ENCODE data around the gene LRRFIP1. TPM values are rescaled to one million over a fixed set of nuclear protein-coding genes. Genes with fewer than 3 reads are reported as not detected.

The LRRFIP1 gene
- total RNA-seq, 4 donors from 2014 or later: 142 to 213 (median 191) TPM

- Histone ChIP-seq H3K4me3 (no peak overlapping the region), H3K36me3 (no peaks in the 10 kb centered on the region), H3K27me3 (no peaks in the 10 kb centered on the region), H3K4me1 (peaks cover 46 to 64% (median 52%) of the 10 kb centered on the region in 4 donors), H3K27ac (replicated peaks in 1 of 4) (peak overlapping the region; percentile 26 to 73 (median 38)), H3K9me3 (no peaks in the 10 kb centered on the region)
- DNase-seq (ENCODE audit: extremely low spot score): no peak
- WGBS: 65% methylated on average over 8 of the region's 8 CpGs
- intact Hi-C loops (cut with DNase I): no loop called here
- TF ChIP-seq, protein P1, sequence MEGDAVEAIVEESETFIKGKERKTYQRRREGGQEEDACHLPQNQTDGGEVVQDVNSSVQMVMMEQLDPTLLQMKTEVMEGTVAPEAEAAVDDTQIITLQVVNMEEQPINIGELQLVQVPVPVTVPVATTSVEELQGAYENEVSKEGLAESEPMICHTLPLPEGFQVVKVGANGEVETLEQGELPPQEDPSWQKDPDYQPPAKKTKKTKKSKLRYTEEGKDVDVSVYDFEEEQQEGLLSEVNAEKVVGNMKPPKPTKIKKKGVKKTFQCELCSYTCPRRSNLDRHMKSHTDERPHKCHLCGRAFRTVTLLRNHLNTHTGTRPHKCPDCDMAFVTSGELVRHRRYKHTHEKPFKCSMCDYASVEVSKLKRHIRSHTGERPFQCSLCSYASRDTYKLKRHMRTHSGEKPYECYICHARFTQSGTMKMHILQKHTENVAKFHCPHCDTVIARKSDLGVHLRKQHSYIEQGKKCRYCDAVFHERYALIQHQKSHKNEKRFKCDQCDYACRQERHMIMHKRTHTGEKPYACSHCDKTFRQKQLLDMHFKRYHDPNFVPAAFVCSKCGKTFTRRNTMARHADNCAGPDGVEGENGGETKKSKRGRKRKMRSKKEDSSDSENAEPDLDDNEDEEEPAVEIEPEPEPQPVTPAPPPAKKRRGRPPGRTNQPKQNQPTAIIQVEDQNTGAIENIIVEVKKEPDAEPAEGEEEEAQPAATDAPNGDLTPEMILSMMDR (IDR thresholded peaks at IDR 0.05): no peak
- no peak for TF ChIP-seq EP300 (IDR thresholded peaks at IDR 0.05)
- no peak for TF ChIP-seq POLR2A (IDR thresholded peaks at IDR 0.05; ENCODE audit: low read depth)
- no peak for TF ChIP-seq POLR2AphosphoS5 (IDR thresholded peaks at IDR 0.05)
Measured at GRCh38 chr2:237680702-237681478, 53.5 kb downstream of the LRRFIP1 start.

DNA sequence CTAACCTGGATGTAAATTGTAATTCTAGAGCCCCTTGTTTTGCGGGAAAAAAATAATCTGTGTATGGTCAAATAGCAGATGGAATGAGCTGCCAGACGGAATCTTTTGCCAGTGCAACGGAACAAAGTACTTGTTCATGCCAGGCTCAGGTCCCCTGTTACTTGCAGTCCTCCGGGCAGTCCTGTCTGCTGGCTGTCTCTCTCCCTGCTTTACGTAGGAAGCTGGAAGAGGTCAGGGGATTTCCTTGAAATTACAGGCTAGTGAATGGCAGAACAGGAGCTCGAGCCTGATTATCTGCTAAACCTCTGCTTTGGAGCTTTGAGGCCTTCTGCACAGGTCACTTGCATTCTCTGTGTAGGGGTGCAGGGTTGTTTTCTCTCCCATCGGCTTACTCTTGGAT lies 54.8 kb downstream of the LRRFIP1 start:
- H3K4me3 ChIP-seq: no peak overlapping the region
- no peak for TF ChIP-seq EP300 (IDR thresholded peaks at IDR 0.05)
- TF ChIP-seq POLR2A (IDR thresholded peaks at IDR 0.05; ENCODE audit: low read depth): no peak
- TF ChIP-seq, protein P1 (IDR thresholded peaks at IDR 0.05): no peak
- WGBS: 66% methylated on average over 7 of the region's 7 CpGs
- H3K27me3 ChIP-seq: no peaks in the 10 kb centered on the region
- H3K4me1 ChIP-seq: peaks cover 41 to 60% (median 48%) of the 10 kb centered on the region in 4 donors
- intact Hi-C loops (cut with DNase I): no loop called here
- no peaks in the 10 kb centered on the region for H3K9me3 ChIP-seq
- DNase-seq (ENCODE audit: extremely low spot score): no peak
- H3K36me3 ChIP-seq: no peaks in the 10 kb centered on the region
- peak overlapping the region; percentile 17 to 73 (median 38) for H3K27ac ChIP-seq (replicated peaks in 1 of 4)

- Histone ChIP-seq H3K4me3 (no peak overlapping the region), H3K27ac (replicated peaks in 1 of 4) (peak overlapping the region in 3 of 4 donors; percentile 35 to 73 (median 41)), H3K4me1 (peaks cover 41 to 60% (median 48%) of the 10 kb centered on the region in 4 donors), H3K36me3 (no peaks in the 10 kb centered on the region), H3K9me3 (no peaks in the 10 kb centered on the region), H3K27me3 (no peaks in the 10 kb centered on the region)
- intact Hi-C loops (cut with DNase I): no loop called here
- WGBS: 87% methylated on average over 18 of the region's 18 CpGs
- TF ChIP-seq EP300 (IDR thresholded peaks at IDR 0.05) (no peak), POLR2AphosphoS5 (IDR thresholded peaks at IDR 0.05) (no peak), POLR2A (IDR thresholded peaks at IDR 0.05; ENCODE audit: low read depth) (no peak)
- TF ChIP-seq, protein P1 (IDR thresholded peaks at IDR 0.05): no peak
- no peak for DNase-seq (ENCODE audit: extremely low spot score)
Measured at GRCh38 chr2:237682856-237683670, 55.7 kb downstream of the LRRFIP1 start.

DNA sequence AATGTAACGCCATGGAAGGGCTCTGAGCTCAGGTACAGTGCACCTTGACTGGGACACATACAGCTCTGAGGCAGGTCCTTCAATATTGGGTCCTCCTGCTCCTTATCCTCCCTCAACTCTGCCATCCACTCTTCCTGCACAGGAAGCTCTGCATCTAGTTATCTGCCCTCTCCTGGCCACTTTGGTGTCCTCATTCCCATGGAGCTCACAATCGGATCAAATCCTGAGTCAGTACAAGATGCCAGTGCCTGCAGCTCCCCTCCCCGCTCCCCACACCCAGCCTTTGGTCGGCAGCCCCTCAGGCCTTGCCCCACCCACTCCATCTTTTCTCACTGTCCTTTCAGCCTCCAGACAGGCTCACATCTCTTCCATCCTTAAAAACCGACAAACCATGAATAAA lies 58.0 kb downstream of the LRRFIP1 start:
- no peaks in the 10 kb centered on the region for H3K9me3 ChIP-seq
- peak overlapping the region in 1 of 4 donors; percentile 9 for H3K27ac ChIP-seq (replicated peaks in 1 of 4)
- H3K4me1 ChIP-seq: peaks cover 56 to 71% (median 60%) of the 10 kb centered on the region in 4 donors
- H3K4me3 ChIP-seq: no peak overlapping the region
- TF ChIP-seq POLR2A (IDR thresholded peaks at IDR 0.05; ENCODE audit: low read depth): no peak
- TF ChIP-seq, protein P1 (IDR thresholded peaks at IDR 0.05): peak in 1 of 3 experiments; percentile 28
- H3K36me3 ChIP-seq: no peaks in the 10 kb centered on the region
- WGBS: 63% methylated on average over 5 of the region's 5 CpGs
- intact Hi-C loops (cut with DNase I): no loop called here
- DNase-seq (ENCODE audit: extremely low spot score): no peak
- no peaks in the 10 kb centered on the region for H3K27me3 ChIP-seq

Measured in esophagus muscularis mucosa (tissue), 4 donors.